ENCODE measurements around the gene PSPN.
"Not testable (repeated sequence)": the region's sequence is repeated elsewhere in the genome, so short reads cannot be mapped to it uniquely, and the experiment has no call there.

Gene PSPN

DNA sequence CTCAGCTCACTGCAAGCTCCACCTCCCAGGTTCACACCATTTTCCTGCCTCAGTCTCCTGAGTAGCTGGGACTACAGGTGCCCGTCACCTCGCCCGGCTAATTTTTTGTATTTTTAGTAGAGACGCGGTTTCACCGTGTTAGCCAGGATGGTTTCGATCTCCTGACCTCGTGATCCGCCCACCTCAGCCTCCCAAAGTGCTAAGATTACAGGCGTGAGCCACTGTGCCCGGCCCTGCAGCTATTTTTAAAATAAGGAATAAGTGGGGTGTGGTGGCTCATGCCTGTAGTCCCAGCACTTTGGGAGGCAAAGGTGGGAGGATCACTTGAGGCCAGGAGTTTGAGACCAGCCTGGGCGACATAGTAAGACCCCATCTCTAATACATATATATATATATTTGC lies 15.3 kb downstream of the PSPN start:
- H3K36me3 ChIP-seq (ENCODE audit: control insufficient read depth, low read depth, low read length); H3K9ac ChIP-seq (ENCODE audit: low read length); H3K9me3 ChIP-seq (ENCODE audit: control insufficient read depth, low read depth, low read length); H3K27me3 ChIP-seq (ENCODE audit: control insufficient read depth, insufficient read depth, low read length); H3K4me1 ChIP-seq (ENCODE audit: control insufficient read depth, low read depth, low read length); H3K4me3 ChIP-seq (ENCODE audit: low read length); H3K27ac ChIP-seq (ENCODE audit: low read length): not testable (repeated sequence)

DNA sequence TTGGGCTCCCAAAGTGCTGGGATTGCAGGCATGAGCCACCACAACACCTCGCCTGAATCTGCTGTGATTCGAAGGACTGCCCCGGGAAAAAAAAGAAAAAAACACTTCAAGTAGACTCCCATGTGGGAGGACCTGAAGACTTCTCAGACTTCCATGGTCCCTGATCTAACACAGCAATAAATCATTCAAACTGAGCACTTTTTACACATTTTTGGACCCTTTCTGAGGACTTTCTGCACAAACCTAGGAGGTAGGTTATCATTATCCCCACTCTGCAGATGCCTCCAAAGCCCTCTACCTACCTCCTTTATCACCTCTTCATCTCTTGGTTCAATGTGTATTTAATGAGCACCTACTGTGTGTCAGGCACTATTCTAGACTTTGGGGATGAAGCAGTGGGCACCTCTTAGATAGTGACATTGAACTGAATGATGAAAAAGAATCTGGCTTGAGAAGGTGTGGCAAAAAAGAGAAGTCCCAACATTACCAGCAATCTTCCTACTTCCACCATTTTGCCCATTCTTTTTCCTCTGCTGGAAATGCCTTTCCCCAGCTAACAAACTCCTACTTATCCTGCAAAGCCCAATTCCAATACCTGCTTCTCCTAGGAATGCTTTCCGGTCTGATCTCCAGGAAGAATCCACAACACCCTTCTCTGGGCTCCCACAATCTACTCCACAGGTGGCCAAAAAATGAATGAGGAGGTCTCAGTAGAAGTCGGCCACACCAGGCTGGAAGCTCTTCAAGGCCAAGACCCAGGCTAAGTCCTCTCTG lies 16.0 kb downstream of the PSPN start:
- no peak overlapping the region for H3K4me3 ChIP-seq (ENCODE audit: low read length)
- H3K9ac ChIP-seq (ENCODE audit: low read length): no peak overlapping the region
- no peak overlapping the region for H3K27ac ChIP-seq (ENCODE audit: low read length)
- H3K4me1 ChIP-seq (ENCODE audit: control insufficient read depth, low read depth, low read length): no peaks in the 10 kb centered on the region
- H3K27me3 ChIP-seq (ENCODE audit: control insufficient read depth, insufficient read depth, low read length): no peaks in the 10 kb centered on the region
- no peaks in the 10 kb centered on the region for H3K9me3 ChIP-seq (ENCODE audit: control insufficient read depth, low read depth, low read length)
- peaks cover 3% of the 10 kb centered on the region for H3K36me3 ChIP-seq (ENCODE audit: control insufficient read depth, low read depth, low read length)

- H3K36me3 ChIP-seq (ENCODE audit: control insufficient read depth, low read depth, low read length): no peaks in the 10 kb centered on the region
- no peak overlapping the region for H3K27ac ChIP-seq (ENCODE audit: low read length)
- no peaks in the 10 kb centered on the region for H3K4me1 ChIP-seq (ENCODE audit: control insufficient read depth, low read depth, low read length)
- no peaks in the 10 kb centered on the region for H3K9me3 ChIP-seq (ENCODE audit: control insufficient read depth, low read depth, low read length)
- H3K4me3 ChIP-seq (ENCODE audit: low read length): no peak overlapping the region
- H3K27me3 ChIP-seq (ENCODE audit: control insufficient read depth, insufficient read depth, low read length): no peaks in the 10 kb centered on the region
- no peak overlapping the region for H3K9ac ChIP-seq (ENCODE audit: low read length)
Measured at GRCh38 chr19:6358003-6358402, 17.7 kb downstream of the PSPN start.

DNA sequence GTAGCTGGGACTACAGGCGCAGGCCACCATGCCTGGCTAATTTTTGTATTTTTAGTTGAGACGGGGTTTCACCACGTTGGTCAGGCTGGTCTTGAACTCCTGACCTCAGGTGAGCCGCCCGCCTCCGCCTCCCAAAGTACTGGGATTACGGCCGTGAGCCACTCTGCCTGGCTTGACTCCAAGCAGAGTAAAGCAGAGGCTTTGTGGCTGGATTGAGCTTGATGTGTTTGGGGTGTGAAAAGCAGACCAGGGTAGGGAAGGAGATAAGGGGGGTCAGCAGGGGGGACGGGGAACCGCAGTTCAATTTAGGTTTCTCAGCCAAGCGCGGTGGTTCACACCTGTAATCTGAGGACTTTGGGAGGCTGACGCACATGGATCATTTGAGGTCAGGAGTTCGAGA lies 18.6 kb downstream of the PSPN start:
- H3K9me3 ChIP-seq (ENCODE audit: control insufficient read depth, low read depth, low read length): no peaks in the 10 kb centered on the region
- no peaks in the 10 kb centered on the region for H3K27me3 ChIP-seq (ENCODE audit: control insufficient read depth, insufficient read depth, low read length)
- H3K4me1 ChIP-seq (ENCODE audit: control insufficient read depth, low read depth, low read length): no peaks in the 10 kb centered on the region
- H3K9ac ChIP-seq (ENCODE audit: low read length): no peak overlapping the region
- H3K27ac ChIP-seq (ENCODE audit: low read length): no peak overlapping the region
- H3K4me3 ChIP-seq (ENCODE audit: low read length): no peak overlapping the region
- no peaks in the 10 kb centered on the region for H3K36me3 ChIP-seq (ENCODE audit: control insufficient read depth, low read depth, low read length)

DNA sequence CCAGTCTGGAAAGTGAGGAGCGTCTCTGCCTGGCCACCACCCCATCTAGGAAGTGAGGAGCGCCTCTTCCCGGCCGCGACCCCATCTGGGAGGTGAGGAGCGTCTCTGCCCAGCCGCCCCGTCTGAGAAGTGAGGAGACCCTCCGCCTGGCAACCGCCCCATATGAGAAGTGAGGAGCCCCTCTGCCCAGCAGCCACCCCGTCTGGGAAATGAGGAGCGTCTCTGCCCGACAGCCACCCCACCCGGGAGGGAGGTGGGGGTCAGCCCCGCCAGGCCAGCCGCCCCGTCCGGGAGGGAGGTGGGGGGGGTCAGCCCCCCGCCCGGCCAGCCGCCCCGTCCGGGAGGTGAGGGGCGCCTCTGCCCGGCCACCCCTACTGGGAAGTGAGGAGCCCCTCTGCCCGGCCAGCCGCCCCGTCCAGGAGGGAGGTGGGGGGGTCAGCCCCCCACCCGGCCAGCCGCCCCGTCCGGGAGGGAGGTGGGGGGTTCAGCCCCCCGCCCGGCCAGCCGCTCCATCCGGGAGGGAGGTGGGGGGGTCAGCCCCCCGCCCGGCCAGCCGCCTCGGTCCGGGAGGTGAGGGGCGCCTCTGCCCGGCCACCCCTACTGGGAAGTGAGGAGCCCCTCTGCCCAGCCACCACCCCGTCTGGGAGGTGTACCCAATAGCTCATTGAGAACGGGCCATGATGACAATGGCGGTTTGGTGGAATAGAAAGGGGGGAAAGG lies 20.3 kb downstream of the PSPN start:
- H3K4me1 ChIP-seq (ENCODE audit: control insufficient read depth, low read depth, low read length); H3K36me3 ChIP-seq (ENCODE audit: control insufficient read depth, low read depth, low read length); H3K9me3 ChIP-seq (ENCODE audit: control insufficient read depth, low read depth, low read length); H3K27me3 ChIP-seq (ENCODE audit: control insufficient read depth, insufficient read depth, low read length); H3K4me3 ChIP-seq (ENCODE audit: low read length); H3K27ac ChIP-seq (ENCODE audit: low read length); H3K9ac ChIP-seq (ENCODE audit: low read length): not testable (repeated sequence)

DNA sequence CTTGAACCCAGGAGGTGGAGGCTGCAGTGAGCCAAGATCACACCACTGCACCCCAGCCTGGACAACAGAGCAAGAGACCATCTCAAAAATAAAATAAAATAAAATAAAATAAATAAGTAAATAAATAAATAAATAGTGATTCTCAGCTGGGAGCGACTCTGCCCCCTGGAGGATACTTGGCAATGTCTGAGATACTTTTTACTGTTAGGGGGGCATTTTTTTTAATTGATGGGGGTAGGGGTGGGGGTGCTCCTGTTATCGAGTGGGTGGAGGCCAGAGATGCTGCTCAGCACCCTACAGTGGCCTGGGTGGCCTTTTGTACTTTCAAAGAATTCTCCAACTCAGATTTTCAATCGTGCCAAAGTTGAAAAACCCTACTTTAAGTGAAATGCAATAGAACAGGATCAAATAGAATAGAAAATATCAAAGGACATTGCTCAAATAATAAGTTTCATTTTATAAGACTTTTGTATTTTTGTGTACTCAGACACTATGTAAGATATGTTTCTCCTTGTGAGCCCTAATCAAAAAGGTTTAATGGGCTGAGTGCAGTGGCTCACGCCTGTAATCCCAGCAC lies 21.5 kb downstream of the PSPN start:
- no peak overlapping the region for H3K27ac ChIP-seq (ENCODE audit: low read length)
- H3K4me3 ChIP-seq (ENCODE audit: low read length): no peak overlapping the region
- no peaks in the 10 kb centered on the region for H3K4me1 ChIP-seq (ENCODE audit: control insufficient read depth, low read depth, low read length)
- H3K9ac ChIP-seq (ENCODE audit: low read length): no peak overlapping the region
- H3K9me3 ChIP-seq (ENCODE audit: control insufficient read depth, low read depth, low read length): no peaks in the 10 kb centered on the region
- no peaks in the 10 kb centered on the region for H3K36me3 ChIP-seq (ENCODE audit: control insufficient read depth, low read depth, low read length)
- no peaks in the 10 kb centered on the region for H3K27me3 ChIP-seq (ENCODE audit: control insufficient read depth, insufficient read depth, low read length)

- no peaks in the 10 kb centered on the region for H3K36me3 ChIP-seq (ENCODE audit: control insufficient read depth, low read depth, low read length)
- no peaks in the 10 kb centered on the region for H3K4me1 ChIP-seq (ENCODE audit: control insufficient read depth, low read depth, low read length)
- H3K27me3 ChIP-seq (ENCODE audit: control insufficient read depth, insufficient read depth, low read length): no peaks in the 10 kb centered on the region
- no peak overlapping the region for H3K9ac ChIP-seq (ENCODE audit: low read length)
- H3K9me3 ChIP-seq (ENCODE audit: control insufficient read depth, low read depth, low read length): no peaks in the 10 kb centered on the region
- no peak overlapping the region for H3K27ac ChIP-seq (ENCODE audit: low read length)
- no peak overlapping the region for H3K4me3 ChIP-seq (ENCODE audit: low read length)
Measured at GRCh38 chr19:6352381-6353165, 23.2 kb downstream of the PSPN start.

DNA sequence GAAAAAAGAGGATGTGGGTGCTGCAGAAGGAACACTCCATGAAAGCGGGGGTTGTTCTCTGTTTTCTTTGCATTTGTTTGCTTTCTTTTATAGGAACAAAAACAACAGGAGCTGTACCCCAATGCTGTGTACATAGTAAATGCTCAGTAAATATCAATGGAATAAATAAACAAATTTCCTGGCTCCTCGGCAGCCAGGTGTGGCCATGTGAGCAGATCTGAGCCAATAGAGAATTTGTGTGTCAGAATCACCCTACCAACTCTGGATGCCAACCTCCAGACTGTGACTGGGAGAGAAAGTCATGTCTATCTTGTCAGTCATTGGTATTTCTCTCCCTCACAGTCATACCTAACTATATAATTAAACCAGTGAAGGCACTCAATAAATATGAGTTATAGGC lies 25.0 kb downstream of the PSPN start:
- no peaks in the 10 kb centered on the region for H3K36me3 ChIP-seq (ENCODE audit: control insufficient read depth, low read depth, low read length)
- no peak overlapping the region for H3K27ac ChIP-seq (ENCODE audit: low read length)
- no peaks in the 10 kb centered on the region for H3K27me3 ChIP-seq (ENCODE audit: control insufficient read depth, insufficient read depth, low read length)
- H3K4me3 ChIP-seq (ENCODE audit: low read length): no peak overlapping the region
- no peaks in the 10 kb centered on the region for H3K9me3 ChIP-seq (ENCODE audit: control insufficient read depth, low read depth, low read length)
- no peak overlapping the region for H3K9ac ChIP-seq (ENCODE audit: low read length)
- H3K4me1 ChIP-seq (ENCODE audit: control insufficient read depth, low read depth, low read length): no peaks in the 10 kb centered on the region

- H3K4me3 ChIP-seq (ENCODE audit: low read length); H3K27me3 ChIP-seq (ENCODE audit: control insufficient read depth, insufficient read depth, low read length); H3K9ac ChIP-seq (ENCODE audit: low read length); H3K27ac ChIP-seq (ENCODE audit: low read length); H3K9me3 ChIP-seq (ENCODE audit: control insufficient read depth, low read depth, low read length); H3K36me3 ChIP-seq (ENCODE audit: control insufficient read depth, low read depth, low read length); H3K4me1 ChIP-seq (ENCODE audit: control insufficient read depth, low read depth, low read length): not testable (repeated sequence)
Measured at GRCh38 chr19:6349271-6349670, 26.5 kb downstream of the PSPN start.

GRCh38 chr19:6343462-6343861 lies 32.3 kb downstream of the PSPN start:
- no peaks in the 10 kb centered on the region for H3K27me3 ChIP-seq (ENCODE audit: control insufficient read depth, insufficient read depth, low read length)
- no peak overlapping the region for H3K27ac ChIP-seq (ENCODE audit: low read length)
- H3K4me3 ChIP-seq (ENCODE audit: low read length): no peak overlapping the region
- no peaks in the 10 kb centered on the region for H3K9me3 ChIP-seq (ENCODE audit: control insufficient read depth, low read depth, low read length)
- no peaks in the 10 kb centered on the region for H3K36me3 ChIP-seq (ENCODE audit: control insufficient read depth, low read depth, low read length)
- no peaks in the 10 kb centered on the region for H3K4me1 ChIP-seq (ENCODE audit: control insufficient read depth, low read depth, low read length)
- H3K9ac ChIP-seq (ENCODE audit: low read length): no peak overlapping the region

GRCh38 chr19:6340493-6341201 lies 35.1 kb downstream of the PSPN start:
- Histone ChIP-seq H3K4me3 (ENCODE audit: low read length) (no peak overlapping the region), H3K27me3 (ENCODE audit: control insufficient read depth, insufficient read depth, low read length) (no peaks in the 10 kb centered on the region), H3K36me3 (ENCODE audit: control insufficient read depth, low read depth, low read length) (no peaks in the 10 kb centered on the region), H3K9ac (ENCODE audit: low read length) (no peak overlapping the region), H3K9me3 (ENCODE audit: control insufficient read depth, low read depth, low read length) (no peaks in the 10 kb centered on the region), H3K27ac (ENCODE audit: low read length) (no peak overlapping the region), H3K4me1 (ENCODE audit: control insufficient read depth, low read depth, low read length) (no peaks in the 10 kb centered on the region)
